Hematopoietic multipotent progenitor cell treated with erythropoietin and hydrocortisone succinate and interleukin-3 and kit ligand, for 17 days (in vitro differentiated cells): ENCODE results near the gene ADAM11.

Source experiments
- DNase-seq: peaks from one replicate; pipeline ENCODE4 v3.0.0-alpha.2; 2015; ENCODE audit warnings: low spot score

The ADAM11 gene

DNA sequence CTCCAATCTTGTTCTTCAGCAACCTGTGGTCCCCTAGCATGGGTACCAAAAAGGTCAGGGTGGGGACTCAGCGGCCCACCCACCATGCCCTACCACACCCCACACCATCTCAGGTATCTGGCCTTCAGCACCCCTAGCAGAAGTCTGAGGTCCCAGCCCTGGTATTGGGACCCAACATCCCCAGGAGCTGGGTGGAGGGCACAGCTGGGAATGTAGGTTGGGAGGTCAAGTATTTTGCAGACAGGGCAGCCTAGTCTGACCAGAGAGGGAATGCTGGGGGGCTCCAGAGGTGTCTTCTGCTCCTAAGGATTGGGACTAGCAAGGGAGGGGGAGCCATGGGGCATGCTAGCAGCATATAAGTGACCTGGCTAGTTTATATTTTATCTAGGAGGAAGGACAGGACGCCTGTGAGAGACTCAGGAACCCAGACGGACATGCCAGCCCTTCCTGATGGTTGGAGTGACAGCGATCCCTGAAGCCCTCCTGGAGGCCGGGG lies 822 bp upstream of the ADAM11 start:
- no peak for DNase-seq

GRCh38 chr17:44759086-44759915 lies 513 bp downstream of the ADAM11 start:
- no peak for DNase-seq

GRCh38 chr17:44759916-44760243 lies 1.1 kb downstream of the ADAM11 start:
- no peak for DNase-seq

- no peak for DNase-seq
These were observed 1.9 kb downstream of the ADAM11 start for GRCh38 chr17:44760474-44761308.

- DNase-seq, result no peak
These were observed 3.4 kb downstream of the ADAM11 start for GRCh38 chr17:44761932-44762810.

DNA sequence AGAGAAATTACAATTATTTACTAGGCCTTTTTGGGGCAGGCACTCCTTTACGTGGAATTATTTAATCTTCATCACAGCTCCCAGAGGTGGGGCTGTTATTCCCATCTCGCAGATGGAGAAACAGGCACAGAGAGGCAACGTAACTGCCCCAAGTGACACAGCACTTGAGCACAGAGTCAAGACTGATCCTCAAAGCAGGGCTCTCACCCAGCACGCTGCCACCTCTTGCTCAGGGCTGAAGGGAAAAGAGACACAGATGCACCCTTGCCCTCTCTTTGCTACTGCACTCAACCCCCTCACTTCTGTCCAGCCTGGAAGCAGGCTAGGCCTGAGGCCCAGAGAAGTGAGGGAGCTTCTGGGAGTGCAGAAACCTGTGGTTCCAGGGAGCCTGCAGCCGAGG lies 4.4 kb downstream of the ADAM11 start:
- no peak for DNase-seq

GRCh38 chr17:44765965-44766364 lies 7.2 kb downstream of the ADAM11 start:
- no peak for DNase-seq

GRCh38 chr17:44766409-44767038 lies 7.7 kb downstream of the ADAM11 start:
- no peak for DNase-seq

GRCh38 chr17:44767493-44767892 lies 8.7 kb downstream of the ADAM11 start:
- DNase-seq, result no peak

DNA sequence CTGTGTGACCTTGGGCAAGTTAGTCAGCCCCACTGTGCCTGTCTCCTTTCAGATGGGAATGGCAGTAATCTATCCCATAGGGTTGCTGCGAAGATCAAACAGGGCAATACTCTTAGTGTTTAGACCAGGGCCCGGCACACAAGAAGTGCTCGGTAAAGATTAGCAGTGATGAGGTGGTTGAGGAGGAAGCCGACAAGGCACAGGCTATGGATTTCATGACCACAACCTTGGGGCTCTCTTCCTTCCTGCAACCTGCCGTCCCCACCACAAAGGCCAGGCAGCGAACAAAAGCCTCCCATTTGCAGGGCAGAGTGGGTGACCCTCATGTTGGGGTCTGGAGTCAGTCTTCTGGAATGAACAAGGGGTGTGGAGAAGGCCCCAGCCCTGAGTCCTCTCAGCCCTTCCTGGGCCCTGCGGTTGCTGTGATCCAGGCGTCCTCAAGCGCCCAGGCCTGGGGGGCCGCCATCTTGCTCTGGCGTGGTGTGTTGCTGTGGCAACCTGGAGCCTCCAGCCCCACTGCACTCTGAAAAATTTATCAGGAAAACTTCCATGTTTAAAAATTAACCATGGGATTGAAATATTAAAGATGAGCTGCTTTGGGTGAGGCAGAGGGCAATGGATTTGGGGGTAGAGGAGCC lies 9.8 kb downstream of the ADAM11 start:
- DNase-seq, result no peak

- no peak for DNase-seq
These were observed 10.4 kb downstream of the ADAM11 start for GRCh38 chr17:44769230-44769629.

DNA sequence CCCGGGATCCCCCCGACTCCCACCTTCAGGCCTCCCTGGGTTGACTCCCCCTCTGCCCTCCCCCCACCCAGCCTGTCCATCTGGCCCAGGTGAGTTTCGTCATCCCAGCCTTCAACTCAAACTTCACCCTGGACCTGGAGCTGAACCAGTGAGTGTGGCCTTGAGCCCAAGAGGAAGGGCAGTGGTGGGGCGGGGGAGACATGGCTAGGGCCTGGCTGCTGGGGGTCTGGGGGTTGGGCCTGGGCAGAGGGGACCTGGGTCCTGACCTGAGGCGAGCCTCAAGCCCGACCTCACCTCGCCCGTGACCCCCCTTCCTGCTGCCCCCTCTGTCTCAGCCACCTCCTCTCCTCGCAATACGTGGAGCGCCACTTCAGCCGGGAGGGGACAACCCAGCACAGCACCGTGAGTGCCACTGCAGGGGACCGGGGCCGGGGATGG lies 10.9 kb downstream of the ADAM11 start:
- no peak for DNase-seq

- DNase-seq, result no peak
These were observed 11.6 kb downstream of the ADAM11 start for GRCh38 chr17:44770166-44770925.

DNA sequence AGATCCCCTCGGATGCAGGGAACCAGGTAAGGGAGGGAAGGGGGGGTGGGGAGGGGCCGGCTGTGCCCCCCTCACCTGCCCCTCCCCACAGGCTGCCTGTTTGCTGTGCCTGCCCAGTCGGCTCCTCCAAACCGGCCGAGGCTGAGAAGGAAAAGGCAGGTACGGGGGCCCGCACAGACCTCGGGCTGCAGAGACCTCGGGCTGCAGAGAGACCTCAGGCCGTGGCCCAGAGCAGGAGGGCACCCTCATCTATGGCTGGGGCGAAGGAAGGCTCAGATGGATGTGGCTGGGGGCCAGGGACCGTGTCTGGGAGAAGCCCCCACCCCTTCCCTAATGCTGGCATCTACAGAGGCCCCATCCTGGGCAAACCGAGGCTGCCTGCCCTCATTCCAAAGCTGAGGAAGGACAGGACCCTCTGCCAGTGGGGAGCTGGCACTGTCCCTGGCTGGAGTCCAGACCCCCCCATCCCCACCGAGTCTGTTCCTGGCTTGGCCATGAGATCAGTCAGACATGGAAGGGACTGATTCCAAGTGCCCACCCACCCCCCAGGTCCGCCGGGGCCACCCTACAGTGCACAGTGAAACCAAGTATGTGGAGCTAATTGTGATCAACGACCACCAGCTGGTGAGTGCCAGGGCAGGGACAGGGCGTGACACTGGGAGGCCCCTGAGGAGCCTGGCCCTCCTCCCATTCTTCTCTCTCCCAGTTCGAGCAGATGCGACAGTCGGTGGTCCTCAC lies 13.7 kb downstream of the ADAM11 start:
- no peak for DNase-seq

- no peak for DNase-seq
These were observed 14.4 kb downstream of the ADAM11 start for GRCh38 chr17:44773140-44773539.

DNA sequence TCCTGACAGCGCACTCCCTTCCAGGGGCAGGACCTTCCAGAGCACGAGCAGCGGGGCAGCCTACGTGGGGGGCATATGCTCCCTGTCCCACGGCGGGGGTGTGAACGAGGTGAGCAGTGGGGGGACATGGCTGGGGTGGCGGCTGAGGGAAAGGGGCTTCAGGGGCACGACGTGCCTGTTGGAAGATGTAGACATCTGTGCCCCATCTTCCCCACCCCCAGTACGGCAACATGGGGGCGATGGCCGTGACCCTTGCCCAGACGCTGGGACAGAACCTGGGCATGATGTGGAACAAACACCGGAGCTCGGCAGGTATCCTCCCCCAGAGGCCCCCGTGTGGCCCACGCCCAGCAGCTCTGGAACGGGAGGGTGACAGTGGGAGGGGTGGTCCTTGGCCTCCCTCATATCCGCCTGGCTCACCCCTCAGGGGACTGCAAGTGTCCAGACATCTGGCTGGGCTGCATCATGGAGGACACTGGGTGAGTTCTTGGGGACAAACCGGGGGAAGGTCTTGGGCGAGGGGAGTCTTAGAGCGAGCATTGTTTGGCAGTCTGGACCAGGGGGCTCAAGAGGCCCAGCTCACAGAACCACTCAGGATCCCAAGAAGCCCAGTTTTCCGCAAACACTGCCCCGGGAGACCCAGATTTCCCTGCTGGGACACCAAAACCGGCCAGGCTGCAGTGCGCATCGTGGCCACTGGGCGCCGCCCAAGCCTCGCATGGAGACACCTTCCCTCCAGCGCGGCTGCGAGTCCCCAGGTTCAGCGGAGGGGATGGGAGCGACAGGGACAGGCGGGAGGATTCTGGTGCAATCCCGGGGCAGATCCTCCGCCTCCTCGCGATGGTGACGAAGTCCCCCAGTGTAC lies 15.7 kb downstream of the ADAM11 start:
- peak; percentile 69 for DNase-seq

DNA sequence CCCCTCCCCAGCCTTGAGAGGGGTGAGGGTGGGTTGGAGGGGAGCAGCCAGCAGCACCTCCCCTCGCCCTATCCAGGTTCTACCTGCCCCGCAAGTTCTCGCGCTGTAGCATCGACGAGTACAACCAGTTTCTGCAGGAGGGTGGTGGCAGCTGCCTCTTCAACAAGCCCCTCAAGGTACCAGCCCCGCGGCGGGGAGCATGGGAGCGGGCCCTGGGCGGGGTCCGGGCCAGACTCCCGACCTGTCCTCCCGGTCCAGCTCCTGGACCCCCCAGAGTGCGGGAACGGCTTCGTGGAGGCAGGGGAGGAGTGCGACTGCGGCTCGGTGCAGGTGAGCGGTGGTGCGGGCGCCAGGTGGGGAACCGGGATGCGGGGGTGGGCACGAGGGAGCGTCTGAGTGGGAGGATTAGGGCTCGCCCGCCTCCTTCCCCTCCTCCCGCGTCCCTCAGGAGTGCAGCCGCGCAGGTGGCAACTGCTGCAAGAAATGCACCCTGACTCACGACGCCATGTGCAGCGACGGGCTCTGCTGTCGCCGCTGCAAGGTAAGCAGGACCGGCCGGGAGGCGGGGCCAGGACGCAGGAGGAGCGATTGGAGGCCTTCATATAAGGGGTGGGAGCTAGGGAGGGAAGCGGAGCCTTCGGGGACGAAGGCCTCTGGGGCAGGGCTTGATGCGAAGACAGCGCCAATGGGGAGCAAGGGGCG lies 16.5 kb downstream of the ADAM11 start:
- no peak for DNase-seq
